Mammary epithelial cell (primary cell): ENCODE data around the gene PFKL.

ENCODE experiments used
- CTCF ChIP-seq, 2 donors: IDR thresholded peaks in 1 of 2; conservative IDR thresholded peaks in 1 of 2; 2 replicates each; pipeline ENCODE4 v1.5.1; 2011 to 2012; ENCODE audit warnings: inconsistent platforms in 2 of 2, low read length in 2 of 2, mild to moderate bottlenecking in 2 of 2, control low read depth in 1 of 2, low read depth in 1 of 2; ENCODE audit not compliant: insufficient read depth in 1 of 2; ENCODE audit errors: extremely low read depth in 1 of 2
- EZH2 ChIP-seq: IDR thresholded peaks from 2 replicates; pipeline ENCODE4 v1.6.1; 2012; ENCODE audit warnings: low read length, inconsistent platforms, borderline replicate concordance

GRCh38 chr21:44314561-44314960, 14.7 kb downstream of the PFKL start:
- TF ChIP-seq CTCF (conservative IDR thresholded peaks at IDR 0.05 in 1 of 2, IDR thresholded peaks at IDR 0.05 in 1 of 2; ENCODE audit: extremely low read depth in 1 of 2, insufficient read depth in 1 of 2, low read depth in 1 of 2, low read length in 2 of 2) (no peak), EZH2 (no peak)
